ENCODE measurements around the gene TMUB1.
A peak's percentile ranks its signal among the peaks of the same experiment; 100 is the strongest.

The TMUB1 gene

DNA sequence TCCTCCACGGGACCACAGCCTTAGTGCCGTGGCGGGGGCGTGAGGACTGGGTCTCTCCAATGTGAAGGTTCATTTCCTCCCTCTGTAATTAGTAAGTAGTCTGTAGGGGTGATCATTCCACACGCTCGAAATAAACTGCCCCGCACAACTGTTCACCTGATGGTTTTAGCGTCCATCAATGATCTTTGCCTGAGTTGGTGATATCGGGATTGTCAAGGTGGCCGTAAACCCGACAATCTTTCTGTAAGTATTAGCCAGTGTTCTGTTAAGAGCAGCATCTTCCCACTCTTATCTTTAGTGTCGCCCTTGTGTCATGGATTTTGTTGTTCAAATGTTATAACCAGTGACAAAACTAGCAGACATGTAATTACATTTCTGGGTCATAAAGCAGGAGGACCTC is 20.7 kb upstream of the TMUB1 start:
- DNase-seq (ENCODE audit: low spot score): no peak

DNA sequence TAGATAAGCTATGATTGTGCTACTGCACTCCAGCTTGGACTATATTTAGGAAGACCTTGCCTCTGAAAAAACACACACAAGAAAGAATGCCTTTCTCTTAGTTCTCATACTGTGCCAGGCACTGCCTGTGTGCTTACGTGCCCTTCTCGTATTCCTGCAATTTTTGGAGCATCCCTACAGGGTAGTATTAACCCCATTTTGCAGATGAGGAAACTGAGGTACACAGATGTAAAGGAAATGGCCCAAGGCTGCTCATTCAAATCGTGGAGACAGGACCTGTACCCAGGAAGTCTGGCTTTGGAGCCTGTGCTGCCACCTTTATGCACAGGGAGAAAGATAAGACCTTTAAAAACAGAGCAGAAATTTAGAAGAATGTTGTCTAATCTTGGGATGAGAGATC is 19.7 kb upstream of the TMUB1 start:
- no peak for DNase-seq (ENCODE audit: low spot score)

- DNase-seq (ENCODE audit: low spot score): no peak
These were observed 18.5 kb upstream of the TMUB1 start for GRCh38 chr7:151101621-151102396.

DNA sequence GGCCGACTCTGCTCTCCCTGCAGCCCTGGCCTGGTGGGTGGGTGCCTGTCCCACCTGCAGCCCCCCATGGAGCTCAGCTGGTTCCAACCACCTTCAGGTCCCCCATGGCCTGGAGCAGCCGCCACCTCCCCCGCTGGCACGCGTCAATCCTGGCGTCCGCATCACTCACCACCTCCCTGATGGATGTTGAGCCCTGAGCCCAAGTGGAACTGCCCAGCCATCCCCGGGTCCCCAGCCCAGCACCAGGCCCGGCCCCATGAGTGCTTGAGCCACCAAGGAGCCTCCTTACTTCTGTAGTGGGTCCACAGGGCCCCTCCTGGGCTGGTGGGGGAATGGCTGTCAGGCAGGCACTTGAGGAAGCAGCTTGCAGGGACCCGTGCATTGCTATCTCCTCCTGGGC is 17.6 kb upstream of the TMUB1 start:
- DNase-seq (ENCODE audit: low spot score): no peak

- no peak for DNase-seq (ENCODE audit: low spot score)
These were observed 16.4 kb upstream of the TMUB1 start for GRCh38 chr7:151099486-151100211.

DNA sequence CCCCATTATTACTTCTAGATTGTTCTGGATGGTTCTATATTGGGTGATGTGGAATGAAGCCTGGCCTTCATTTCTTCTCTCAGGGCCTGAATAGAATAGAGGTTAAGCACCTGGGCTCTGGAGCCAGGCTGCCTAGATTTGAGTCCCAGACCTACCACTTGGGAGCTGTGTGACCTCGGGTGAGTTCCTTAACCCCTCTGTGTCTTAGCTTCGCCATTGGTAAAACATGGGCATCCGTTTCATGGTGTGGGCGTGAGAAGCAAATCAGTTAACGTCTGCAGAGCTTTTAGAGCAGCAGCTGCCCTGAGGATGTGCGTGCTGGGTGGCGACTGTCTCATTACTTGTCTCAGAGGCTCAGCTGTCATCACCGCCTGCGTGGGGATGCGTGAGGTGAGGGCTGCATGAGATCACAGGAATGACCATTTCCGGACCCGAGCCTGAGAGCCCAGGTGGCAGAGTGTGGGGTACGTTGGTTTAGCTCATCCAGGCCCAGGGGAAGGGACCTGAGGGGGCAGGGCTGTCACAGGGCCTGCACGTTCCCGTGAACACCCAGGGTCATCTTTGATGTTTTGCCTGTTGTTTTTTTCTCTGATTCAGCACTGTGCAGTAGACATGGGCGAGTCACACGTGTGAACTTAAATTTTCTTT is 12.7 kb upstream of the TMUB1 start:
- no peak for DNase-seq (ENCODE audit: low spot score)

DNA sequence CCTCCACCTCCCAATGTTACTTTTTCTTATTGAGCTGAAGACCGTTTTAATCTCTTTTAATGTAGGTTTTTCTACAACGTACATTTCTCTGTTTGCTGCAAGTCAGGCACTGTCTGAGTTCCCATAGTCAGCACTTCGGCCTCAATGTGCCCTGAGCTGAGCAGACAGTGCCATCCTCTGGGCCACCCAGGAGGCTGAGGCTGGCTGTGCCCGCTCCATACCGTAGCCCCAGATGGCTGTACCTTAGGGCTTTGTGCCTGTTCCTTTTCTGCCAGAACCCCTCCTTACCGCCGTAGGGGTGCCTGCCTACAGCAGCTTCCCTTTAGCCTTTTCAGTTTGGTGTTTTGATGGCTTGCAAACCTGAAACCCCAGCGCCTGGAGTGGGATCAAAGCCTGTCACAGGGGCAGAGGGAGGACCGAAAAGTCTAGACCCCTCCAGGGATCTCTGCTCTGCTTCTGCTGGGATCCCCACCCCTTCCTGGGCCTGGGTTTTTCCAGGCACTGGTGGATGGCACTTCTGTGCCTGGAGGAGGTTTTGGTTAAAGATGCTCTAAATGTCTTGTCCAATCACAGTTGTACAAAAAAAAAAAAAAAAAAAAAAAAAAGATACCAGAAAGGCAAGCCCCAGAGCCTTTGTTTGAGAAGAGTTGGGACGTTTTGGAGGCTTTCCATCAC is 12.0 kb upstream of the TMUB1 start:
- no peak for DNase-seq (ENCODE audit: low spot score)

DNA sequence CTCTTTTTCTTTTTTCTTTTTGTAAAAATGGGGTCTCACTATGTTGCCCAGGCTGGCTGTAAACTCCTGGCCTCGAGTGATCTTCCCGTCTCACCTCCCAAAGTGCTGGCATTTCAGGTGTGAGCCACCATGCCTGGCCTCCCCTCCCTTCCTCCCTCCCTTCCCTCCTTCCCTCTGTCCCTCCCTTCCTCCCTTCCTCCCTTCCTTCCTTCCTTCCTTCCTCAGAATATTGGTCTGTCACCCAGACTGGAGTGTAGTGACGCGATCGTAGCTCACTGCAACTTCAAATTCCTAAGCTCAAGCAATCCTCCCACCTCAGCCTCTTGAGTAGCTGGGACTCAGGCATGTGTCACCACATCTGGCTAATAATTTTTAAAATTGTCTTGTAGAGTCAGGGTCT is 11.4 kb upstream of the TMUB1 start:
- no peak for DNase-seq (ENCODE audit: low spot score)

- no peak for DNase-seq (ENCODE audit: low spot score)
These were observed 10.5 kb upstream of the TMUB1 start for GRCh38 chr7:151093748-151094147.

GRCh38 chr7:151091988-151092387 is 8.7 kb upstream of the TMUB1 start:
- no peak for DNase-seq (ENCODE audit: low spot score)

DNA sequence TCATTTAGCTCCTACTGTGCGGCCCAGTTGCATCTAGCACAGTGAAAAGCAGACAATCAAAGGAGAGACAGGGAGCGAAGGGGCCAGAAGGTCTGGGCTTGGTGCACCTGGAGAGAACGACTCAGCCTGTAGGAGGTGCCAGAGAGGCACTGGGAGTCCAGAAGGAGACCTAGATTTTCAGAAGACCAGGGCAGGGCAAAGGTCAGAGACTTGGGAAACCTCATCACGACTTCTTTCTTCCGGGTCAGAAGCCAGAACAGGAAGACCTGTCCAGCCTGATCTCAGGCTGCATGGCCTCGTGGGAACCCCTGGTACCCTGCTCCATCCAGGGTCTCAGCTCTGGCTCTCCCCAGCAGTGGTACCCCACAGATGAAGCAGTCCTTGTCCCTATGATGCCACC is 8.1 kb upstream of the TMUB1 start:
- DNase-seq (ENCODE audit: low spot score): peak; percentile 70

DNA sequence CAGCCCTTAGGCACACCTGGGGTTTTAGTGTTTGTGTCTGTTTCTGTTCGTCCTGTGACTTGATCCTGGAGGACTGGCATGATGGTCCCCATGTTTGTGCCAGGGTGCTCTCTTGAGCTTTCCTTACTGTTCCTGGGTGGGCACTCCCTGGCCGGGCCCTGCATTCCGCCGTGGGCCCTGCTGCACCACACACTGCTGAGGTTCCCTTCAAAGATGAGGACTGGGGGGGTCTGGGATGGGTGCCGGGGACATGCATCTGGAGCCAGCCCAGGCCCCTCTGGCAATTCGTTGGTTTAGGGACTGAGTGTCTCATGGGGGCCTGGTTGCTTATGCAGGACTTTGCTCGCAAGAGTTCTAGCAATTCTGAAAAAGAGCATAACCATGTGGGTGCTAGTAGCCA is 7.7 kb upstream of the TMUB1 start:
- no peak for DNase-seq (ENCODE audit: low spot score)

- no peak for DNase-seq (ENCODE audit: low spot score)
These were observed 6.8 kb upstream of the TMUB1 start for GRCh38 chr7:151089893-151090730.

DNA sequence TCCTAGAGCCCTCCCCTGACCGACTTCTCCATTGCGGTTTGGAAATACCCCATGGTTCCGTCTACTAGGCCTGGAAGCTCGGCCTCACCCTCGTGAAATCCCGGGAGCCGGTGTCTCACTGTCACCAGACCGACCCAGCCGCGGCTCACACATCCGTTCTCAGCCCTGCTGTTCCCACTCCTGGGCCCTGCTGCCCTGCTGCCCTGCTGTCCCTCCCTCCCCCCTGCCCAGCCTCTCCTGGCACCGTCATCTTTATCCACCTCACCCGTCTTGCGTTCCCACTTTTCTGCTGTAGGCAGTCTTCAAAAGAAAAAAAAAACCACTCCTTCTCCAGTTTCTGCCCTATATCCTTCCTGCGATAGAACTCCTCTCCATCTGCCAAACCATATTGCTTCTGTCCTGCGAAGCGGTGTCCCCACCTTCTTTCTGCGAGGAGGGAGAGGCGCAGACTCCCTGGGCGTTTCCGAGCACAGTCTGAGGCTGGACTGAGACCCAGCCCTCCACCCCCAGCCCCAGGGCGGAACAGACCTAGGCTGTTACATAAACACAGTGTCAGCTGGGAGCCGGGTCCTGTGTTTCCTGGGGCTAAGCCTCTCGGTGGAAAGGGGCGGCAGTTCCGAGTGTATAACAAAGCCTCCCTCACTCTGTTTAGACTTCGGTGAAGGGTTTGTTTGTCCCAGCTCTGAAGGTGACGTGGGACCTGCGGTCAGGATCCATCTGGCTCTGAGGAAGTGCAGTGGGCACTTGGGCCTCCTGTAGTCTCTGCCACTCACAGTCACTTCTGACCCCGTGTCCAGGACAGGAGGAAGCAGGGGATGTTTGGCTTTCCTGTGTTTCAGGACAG is 5.8 kb upstream of the TMUB1 start:
- DNase-seq (ENCODE audit: low spot score): no peak

- DNase-seq (ENCODE audit: low spot score): no peak
These were observed 4.9 kb upstream of the TMUB1 start for GRCh38 chr7:151088019-151088855.

DNA sequence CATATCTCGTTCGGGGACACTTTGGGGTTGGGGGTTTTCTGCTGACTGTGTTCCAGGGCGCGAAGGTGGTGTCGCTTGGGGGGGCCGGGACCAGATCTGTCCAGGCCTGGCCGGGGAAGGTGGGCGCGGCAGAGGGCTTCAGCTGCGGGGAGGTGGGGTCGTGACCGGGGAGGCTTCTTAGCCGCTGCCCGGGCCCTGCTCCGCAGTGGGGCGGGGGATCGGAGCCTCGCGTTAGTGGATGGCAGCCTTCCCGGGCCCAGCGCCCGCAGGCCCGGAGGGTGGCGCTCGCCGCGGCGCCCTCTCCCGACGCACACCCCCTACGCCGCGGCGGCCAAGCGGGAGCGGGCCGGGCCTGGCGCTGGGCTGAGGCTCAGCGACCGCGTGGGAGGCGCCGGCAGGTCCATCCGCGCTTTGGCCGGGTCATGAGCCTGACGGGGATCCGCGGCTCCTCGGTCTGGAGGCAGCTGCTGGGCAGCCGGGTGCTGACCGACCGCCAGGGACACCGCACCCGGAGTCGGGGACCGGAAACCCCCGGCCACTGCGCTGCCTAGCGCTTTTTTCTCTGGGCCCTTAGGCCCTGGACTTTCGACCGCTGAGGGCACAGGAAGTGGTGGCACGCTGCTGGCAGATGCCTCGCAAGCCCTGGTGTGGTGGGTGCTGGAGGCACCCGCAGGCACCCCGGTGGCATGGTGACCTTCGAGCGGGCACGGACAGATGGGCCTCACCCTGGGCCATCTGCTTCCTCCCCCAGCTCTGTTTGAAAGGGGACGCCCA is 4.1 kb upstream of the TMUB1 start:
- DNase-seq (ENCODE audit: low spot score): no peak

GRCh38 chr7:151086802-151087244 is 3.5 kb upstream of the TMUB1 start:
- no peak for DNase-seq (ENCODE audit: low spot score)

- no peak for DNase-seq (ENCODE audit: low spot score)
These were observed 2.7 kb upstream of the TMUB1 start, which contains the start of gene AGAP3 for GRCh38 chr7:151085691-151086620. AGAP3 (plus strand) TSS chr7:151086475; CDS start chr7:151086742, 267 bp downstream.
